PC-3 (cell line): Measurements from ENCODE around the gene ABHD16A. TPM values are rescaled to one million over a fixed set of nuclear protein-coding genes. Genes with fewer than 3 reads are reported as not detected.

Source experiments
- ATAC-seq: fragments of 200-7000 bp; cut with Tn5 transposase; 2 replicates; pipeline ENCODE4 v1.9.1; 2020; ENCODE audit warnings: mild to moderate bottlenecking, moderate library complexity
- BruUV-seq: library from RNA; stranded (reverse); fragments of 400-500 nt; replicated peaks from 2 replicates; lab custom pipeline; 2021; lab: Mats Ljungman, UMichigan
- CTCF ChIA-PET: fragments of 300-600 bp; sonication (Branson Sonifier 250); formaldehyde crosslinking; loops from one replicate; lab custom pipeline; 2022; ENCODE audit warnings: antibody characterized with exemption; lab: Charles Lee
- POLR2A ChIA-PET: fragments of 300-600 bp; sonication (Branson Sonifier 250); formaldehyde crosslinking; loops from one replicate; lab custom pipeline; 2022; ENCODE audit warnings: antibody characterized with exemption; ENCODE audit not compliant: unreplicated experiment; lab: Charles Lee
- DNase-seq: peaks from one replicate; pipeline ENCODE4 v3.0.0-alpha.2; 2015
- H2AFZ ChIP-seq: fragments of 300-600 bp; sonication (generic); 2 replicates; pipeline ENCODE4 v1.6.0; 2016; ENCODE audit warnings: antibody characterized with exemption, low read length
- H3F3A ChIP-seq: fragments of 300-600 bp; sonication (generic); one replicate; pipeline ENCODE4 v1.6.0; 2017; ENCODE audit warnings: antibody characterized with exemption, low read length, control low read depth, mild to moderate bottlenecking; ENCODE audit not compliant: unreplicated experiment
- H3K27ac ChIP-seq: fragments of 300-600 bp; sonication (generic); 2 replicates; pipeline ENCODE4 v1.5.1; 2016; ENCODE audit warnings: mild to moderate bottlenecking, low read length
- H3K27me3 ChIP-seq: fragments of 300-600 bp; sonication (generic); 2 replicates; pipeline ENCODE4 v1.6.1; 2016; ENCODE audit warnings: low read length, mixed read lengths
- H3K36me3 ChIP-seq: fragments of 300-600 bp; sonication (generic); 2 replicates; pipeline ENCODE4 v1.6.1; 2016; ENCODE audit warnings: low read depth, mixed run types, low read length, mixed read lengths
- H3K4me1 ChIP-seq: fragments of 300-600 bp; sonication (generic); 2 replicates; pipeline ENCODE4 v1.5.1; 2016; ENCODE audit warnings: low read length; ENCODE audit not compliant: insufficient read depth
- H3K4me2 ChIP-seq: fragments of 300-600 bp; sonication (generic); 2 replicates; pipeline ENCODE4 v1.6.0; 2016; ENCODE audit warnings: low read length
- H3K4me3 ChIP-seq: fragments of 300-600 bp; sonication (generic); 2 replicates; pipeline ENCODE4 v1.5.1; 2016; ENCODE audit warnings: mild to moderate bottlenecking, low read length, mixed read lengths
- H3K79me2 ChIP-seq: fragments of 300-600 bp; sonication (generic); 2 replicates; pipeline ENCODE4 v1.6.1; 2017; ENCODE audit warnings: low read length, mixed read lengths
- H3K9ac ChIP-seq: fragments of 300-600 bp; sonication (generic); 2 replicates; pipeline ENCODE4 v1.6.0; 2016; ENCODE audit warnings: mild to moderate bottlenecking, low read length
- H3K9me2 ChIP-seq: fragments of 300-600 bp; sonication (generic); replicated peaks from 2 replicates; pipeline ENCODE4 v1.6.1; 2016; ENCODE audit warnings: mixed run types, low read length, mixed read lengths
- H3K9me3 ChIP-seq: fragments of 300-600 bp; sonication (generic); 2 replicates; pipeline ENCODE4 v1.6.1; 2016; ENCODE audit warnings: low read length, mixed read lengths
- H4K20me1 ChIP-seq: fragments of 300-600 bp; sonication (generic); 2 replicates; pipeline ENCODE4 v1.6.1; 2016; ENCODE audit warnings: low read length, mixed read lengths
- CTCF ChIP-seq: fragments of 300-600 bp; sonication (generic); conservative IDR thresholded peaks from 2 replicates; pipeline ENCODE4 v1.5.1; 2017; ENCODE audit warnings: antibody characterized with exemption, low read depth, mild to moderate bottlenecking, low read length
- EZH2 ChIP-seq: fragments of 300-600 bp; sonication (generic); IDR thresholded peaks from one replicate; pipeline ENCODE4 v1.6.1; 2017; ENCODE audit warnings: antibody characterized with exemption, mild to moderate bottlenecking, low read length; ENCODE audit not compliant: unreplicated experiment
- EZH2phosphoT487 ChIP-seq: fragments of 300-600 bp; sonication (generic); IDR thresholded peaks from 2 replicates; pipeline ENCODE4 v1.6.1; 2018; ENCODE audit warnings: mild to moderate bottlenecking, antibody characterized with exemption, low read length, borderline replicate concordance
- intact Hi-C: fragments of 100-400 bp; cut with micrococcal nuclease; formaldehyde crosslinking; loops from 2 replicates; pipeline ENCODE4 v1.9.0; 2023
- total RNA-seq: library from RNA; depleted of rRNA; stranded (reverse); fragments of >200 nt; gene quantifications from 2 replicates; pipeline ENCODE4 v1.2.3, GENCODE V29; 2014

The ABHD16A gene
- total RNA-seq, 1 experiment from 2014 or later, result 52.0 TPM

GRCh38 chr6:31717499-31718222 lies 14.5 kb upstream of the ABHD16A start:
- peak; percentile 54 for TF ChIP-seq CTCF
- TF ChIP-seq EZH2phosphoT487, result no peak
- TF ChIP-seq EZH2, result no peak
- ATAC-seq, result peak; percentile 68
- peak overlapping the region; percentile 15; the same call in 1 of the 2 replicates for H3K4me3 ChIP-seq
- H3K27ac ChIP-seq, result peak overlapping the region; percentile 81
- no peaks in the 10 kb centered on the region for H3K9me2 ChIP-seq
- peak; percentile 70 for DNase-seq
- peak overlapping the region; percentile 28; the same call in 1 of the 2 replicates for H3K9ac ChIP-seq
- H3F3A ChIP-seq, result no peaks in the 10 kb centered on the region
- H3K36me3 ChIP-seq, result no peaks in the 10 kb centered on the region
- peaks cover 29% of the 10 kb centered on the region for H3K4me1 ChIP-seq
- BruUV-seq, result no TSS peak
- H3K79me2 ChIP-seq, result no peaks in the 10 kb centered on the region
- peak overlapping the region; percentile 13 for H2AFZ ChIP-seq
- ChIA-PET CTCF (no interaction called here), POLR2A (interaction anchor here (0.7 kb wide), 1 partner anchor 74 kb away, joined by 3 read pairs; no protein-coding TSS in a partner anchor)
- no peaks in the 10 kb centered on the region for H3K9me3 ChIP-seq
- H3K27me3 ChIP-seq, result no peaks in the 10 kb centered on the region
- no peaks in the 10 kb centered on the region for H4K20me1 ChIP-seq
- peak overlapping the region; percentile 73 for H3K4me2 ChIP-seq
- intact Hi-C loops, result loop anchor here (10.0 kb wide), 1 partner anchor 47 kb away; the partner anchor contains the start of gene SAPCD1

GRCh38 chr6:31715022-31715958 lies 12.2 kb upstream of the ABHD16A start, which contains the start of gene LY6G6D:
Gene LY6G6D (plus strand): TSS chr6:31715348. CDS start chr6:31715356, 8 bp downstream.
- Histone ChIP-seq H4K20me1 (no peaks in the 10 kb centered on the region), H3K27me3 (no peaks in the 10 kb centered on the region), H3K27ac (no peak within 1 kb of the TSS), H3K4me2 (no peak within 1 kb of the TSS), H3K9ac (no peak within 1 kb of the TSS), H3F3A (no peaks in the 10 kb centered on the region), H3K36me3 (no peaks in the 10 kb centered on the region), H3K9me3 (no peaks in the 10 kb centered on the region), H2AFZ (no peak within 1 kb of the TSS), H3K9me2 (no peaks in the 10 kb centered on the region), H3K4me3 (no peak within 1 kb of the TSS), H3K4me1 (peaks cover 26% of the 10 kb centered on the region), H3K79me2 (no peaks in the 10 kb centered on the region)
- BruUV-seq, result no TSS peak
- POLR2A ChIA-PET, result no interaction called here
- DNase-seq, result no peak
- intact Hi-C loops, result loop anchor here (10.0 kb wide), 1 partner anchor 50 kb away; the partner anchor contains the start of gene SAPCD1
- CTCF ChIA-PET, result no interaction called here
- no peak for ATAC-seq
- TF ChIP-seq CTCF, result no peak
- TF ChIP-seq EZH2, result no peak
- no peak for TF ChIP-seq EZH2phosphoT487
